Neural progenitor cell (in vitro differentiated cells): ENCODE data around the gene STK26.

Experiments
- EZH2 ChIP-seq: fragments of 200-600 bp; sonication (generic); IDR thresholded peaks from 2 replicates; pipeline ENCODE4 v1.6.1; 2017; ENCODE audit warnings: antibody characterized with exemption, mild to moderate bottlenecking, moderate library complexity
- TF ChIP-seq, protein P1 (sequence below): fragments of 200-600 bp; sonication (generic); IDR thresholded peaks from 2 replicates; pipeline ENCODE4 v1.5.1; 2017; ENCODE audit warnings: antibody characterized with exemption, mild to moderate bottlenecking

DNA sequence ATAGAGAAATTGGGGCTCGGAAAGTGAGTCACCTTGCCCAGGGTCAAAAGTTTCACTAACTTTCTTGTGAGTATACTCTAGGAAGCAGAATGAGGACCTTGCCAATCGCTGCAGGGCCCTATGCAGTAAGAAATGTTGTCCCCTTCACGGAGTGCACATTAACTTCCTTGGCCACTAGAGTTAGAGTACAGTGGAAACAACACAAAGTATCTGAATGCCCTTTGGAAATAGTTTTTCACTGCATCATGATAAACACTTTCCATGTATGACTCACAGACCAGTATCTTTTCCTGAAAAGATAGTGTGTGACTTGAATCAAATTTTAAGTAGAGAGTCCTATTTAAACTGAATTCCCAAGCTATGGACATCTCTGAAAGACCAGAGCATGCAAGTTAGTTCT lies 45.5 kb upstream of the STK26 start:
- TF ChIP-seq, protein P1, sequence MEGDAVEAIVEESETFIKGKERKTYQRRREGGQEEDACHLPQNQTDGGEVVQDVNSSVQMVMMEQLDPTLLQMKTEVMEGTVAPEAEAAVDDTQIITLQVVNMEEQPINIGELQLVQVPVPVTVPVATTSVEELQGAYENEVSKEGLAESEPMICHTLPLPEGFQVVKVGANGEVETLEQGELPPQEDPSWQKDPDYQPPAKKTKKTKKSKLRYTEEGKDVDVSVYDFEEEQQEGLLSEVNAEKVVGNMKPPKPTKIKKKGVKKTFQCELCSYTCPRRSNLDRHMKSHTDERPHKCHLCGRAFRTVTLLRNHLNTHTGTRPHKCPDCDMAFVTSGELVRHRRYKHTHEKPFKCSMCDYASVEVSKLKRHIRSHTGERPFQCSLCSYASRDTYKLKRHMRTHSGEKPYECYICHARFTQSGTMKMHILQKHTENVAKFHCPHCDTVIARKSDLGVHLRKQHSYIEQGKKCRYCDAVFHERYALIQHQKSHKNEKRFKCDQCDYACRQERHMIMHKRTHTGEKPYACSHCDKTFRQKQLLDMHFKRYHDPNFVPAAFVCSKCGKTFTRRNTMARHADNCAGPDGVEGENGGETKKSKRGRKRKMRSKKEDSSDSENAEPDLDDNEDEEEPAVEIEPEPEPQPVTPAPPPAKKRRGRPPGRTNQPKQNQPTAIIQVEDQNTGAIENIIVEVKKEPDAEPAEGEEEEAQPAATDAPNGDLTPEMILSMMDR = no peak
- no peak for TF ChIP-seq EZH2
